Erythroblast (primary cell): Measurements from ENCODE around the gene SYTL1.

ENCODE experiments used
- GATA1 ChIP-seq: IDR thresholded peaks from 2 replicates; pipeline ENCODE4 v1.6.1; 2011; ENCODE audit warnings: low read depth, mild to moderate bottlenecking, control low read depth, low read length, moderate library complexity
- POLR2A ChIP-seq: IDR thresholded peaks from 2 replicates; pipeline ENCODE4 v1.6.1; 2011; ENCODE audit warnings: mild to moderate bottlenecking, low read length

DNA sequence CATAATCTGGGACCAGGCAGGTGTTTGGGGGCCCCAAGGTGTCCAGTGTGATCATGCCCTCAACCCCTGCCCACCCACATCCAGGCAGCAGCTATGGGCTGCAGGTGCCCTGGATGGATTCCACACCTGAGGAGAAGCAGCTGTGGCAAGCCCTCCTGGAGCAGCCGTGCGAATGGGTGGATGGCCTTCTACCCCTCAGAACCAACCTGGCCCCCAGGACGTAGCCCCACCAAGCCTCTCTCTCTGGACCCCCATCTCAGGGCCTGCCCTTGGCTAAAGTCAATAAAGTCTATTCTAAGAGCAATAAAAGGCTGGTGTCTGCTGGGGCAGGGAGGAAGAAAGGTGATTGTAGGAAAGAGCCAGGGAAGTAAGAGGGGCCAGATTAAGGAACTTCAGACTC is 11.8 kb downstream of the SYTL1 start:
- TF ChIP-seq POLR2A: no peak
- no peak for TF ChIP-seq GATA1
